Measurements from ENCODE around the gene MFGE8. TPM values are rescaled to one million over a fixed set of nuclear protein-coding genes. Genes with fewer than 3 reads are reported as not detected.
A peak's percentile ranks its signal among the peaks of the same experiment; 100 is the strongest.

Gene MFGE8
- total and polyA plus RNA-seq, 9 of the 15 experiments (the other 6 are each of a cell fraction or from before 2014, with no cell fraction given): 2.3 to 142 (median 62.3) TPM

- H3K4me1 ChIP-seq (replicated peaks in 1 of 2; ENCODE audit: control insufficient read depth in 2 of 2, insufficient read depth in 2 of 2, low read length in 2 of 2): peaks cover 25 to 26% of the 10 kb centered on the region in 2 experiments; a peak in 4 of 5 replicates
- H3K9me1 ChIP-seq (ENCODE audit: control insufficient read depth, insufficient read depth, low read length): peaks cover 3% of the 10 kb centered on the region
- H3K79me2 ChIP-seq (ENCODE audit: control insufficient read depth, insufficient read depth, low read length): peaks cover 12% of the 10 kb centered on the region; the same call in 2 of the 3 replicates
- in situ Hi-C loops (cut with MboI): no loop called here
- ATAC-seq (no peak), FAIRE-seq (no peak), DNase-seq (ENCODE audit: extremely low read depth in 1 of 4, low spot score in 3 of 4) (no peak)
- peaks cover 95% of the 10 kb centered on the region for H3K36me3 ChIP-seq (ENCODE audit: control insufficient read depth, insufficient read depth, low read length)
- no peaks in the 10 kb centered on the region for H3K27me3 ChIP-seq (ENCODE audit: control insufficient read depth in 2 of 2, insufficient read depth in 2 of 2, low read length in 2 of 2)
- intact Hi-C loops (cut with micrococcal nuclease): loop anchor here (2.0 kb wide), 1 partner anchor 33 kb away; no protein-coding TSS in a partner anchor
- 0 out of 2 replicates have a peak, but pooled peaks cover 9% of the 10 kb centered on the region for H4K20me1 ChIP-seq (replicated peaks; ENCODE audit: control insufficient read depth, insufficient read depth, low read length)
- POLR2A ChIA-PET: interaction anchor here (0.7 to 2.4 kb wide), 10 partner anchors 9 to 241 kb away, joined by 3 to 20 read pairs (median 4); no protein-coding TSS in a partner anchor
- H3K9ac ChIP-seq (ENCODE audit: insufficient read depth in 1 of 2, low read depth in 2 of 2, low read length in 2 of 2): no peak overlapping the region
- no peak overlapping the region for H3K4me2 ChIP-seq (ENCODE audit: insufficient read depth, low read length)
- TF ChIP-seq CREB1 (IDR thresholded peaks at IDR 0.05) (no peak), CREB1 (CRISPR knock-in tag; IDR thresholded peaks at IDR 0.05) (0 out of 2 replicates have a peak, but pooled peaks have one; percentile 22), RBFOX2 (IDR thresholded peaks at IDR 0.05; ENCODE audit: low read depth, low read length) (peak; percentile 44; the same call in 1 of the 2 replicates), JUNB (CRISPR knock-in tag; conservative IDR thresholded peaks at IDR 0.05) (no peak), POLR2G (IDR thresholded peaks at IDR 0.05; ENCODE audit: low read depth, low read length) (peak; percentile 48; the same call in 1 of the 2 replicates)
- H3K9me3 ChIP-seq (replicated peaks; ENCODE audit: control insufficient read depth, insufficient read depth, low read depth, low read length): no peaks in the 10 kb centered on the region
- BruUV-seq (replicated peaks): no TSS peak
- WGBS (ENCODE audit: insufficient coverage, low coverage, missing lambda C conversion rate): 84% methylated on average over 10 of the region's 11 CpGs
- CTCF ChIA-PET (ENCODE audit: low intra/inter-chr PET ratio): interaction anchor here (0.6 to 1.7 kb wide), 5 partner anchors 97 to 224 kb away, joined by 3 to 13 read pairs (median 6); no protein-coding TSS in a partner anchor
- H2AFZ ChIP-seq (ENCODE audit: low read depth, low read length): no peak overlapping the region
- no peak overlapping the region for H3K4me3 ChIP-seq
- H3K27ac ChIP-seq (ENCODE audit: extremely low read depth, low read depth, low read length): no peak overlapping the region
These were observed 7.6 kb downstream of the MFGE8 start for GRCh38 chr15:88905576-88905975.

All from K562 (cell line).